ENCODE measurements around the gene LMF1.

Gene LMF1

GRCh38 chr16:907842-908241 is 62.9 kb downstream of the LMF1 start:
- H3K4me3 ChIP-seq (ENCODE audit: low read depth, low read length): no peak overlapping the region
- in situ Hi-C loops (cut with HindIII; ENCODE audit: low sequenced_read_pairs): no loop called here
- no peak for TF ChIP-seq CTCF (IDR thresholded peaks at IDR 0.05; ENCODE audit: low read depth, low read length)
- no peak for DNase-seq (ENCODE audit: low read depth, low spot score)

- H3K4me3 ChIP-seq (ENCODE audit: low read depth, low read length): no peak overlapping the region
- DNase-seq (ENCODE audit: low read depth, low spot score): no peak
- no peak for TF ChIP-seq CTCF (IDR thresholded peaks at IDR 0.05; ENCODE audit: low read depth, low read length)
- in situ Hi-C loops (cut with HindIII; ENCODE audit: low sequenced_read_pairs): no loop called here
These were observed 63.4 kb downstream of the LMF1 start for GRCh38 chr16:907361-907760.

- in situ Hi-C loops (cut with HindIII; ENCODE audit: low sequenced_read_pairs): no loop called here
- no peak for DNase-seq (ENCODE audit: low read depth, low spot score)
- no peak for TF ChIP-seq CTCF (IDR thresholded peaks at IDR 0.05; ENCODE audit: low read depth, low read length)
- no peak overlapping the region for H3K4me3 ChIP-seq (ENCODE audit: low read depth, low read length)
These were observed 64.5 kb downstream of the LMF1 start for GRCh38 chr16:906296-906695.

GRCh38 chr16:901715-902601 is 68.8 kb downstream of the LMF1 start:
- no peak for DNase-seq (ENCODE audit: low read depth, low spot score)
- no peak overlapping the region for H3K4me3 ChIP-seq (ENCODE audit: low read depth, low read length)
- in situ Hi-C loops (cut with HindIII; ENCODE audit: low sequenced_read_pairs): no loop called here
- TF ChIP-seq CTCF (IDR thresholded peaks at IDR 0.05; ENCODE audit: low read depth, low read length): no peak

- DNase-seq (ENCODE audit: low read depth, low spot score): no peak
- in situ Hi-C loops (cut with HindIII; ENCODE audit: low sequenced_read_pairs): no loop called here
- H3K4me3 ChIP-seq (ENCODE audit: low read depth, low read length): no peak overlapping the region
- TF ChIP-seq CTCF (IDR thresholded peaks at IDR 0.05; ENCODE audit: low read depth, low read length): no peak
These were observed 69.6 kb downstream of the LMF1 start for GRCh38 chr16:901149-901548.

GRCh38 chr16:900211-900610 is 70.6 kb downstream of the LMF1 start:
- in situ Hi-C loops (cut with HindIII; ENCODE audit: low sequenced_read_pairs): no loop called here
- TF ChIP-seq CTCF (IDR thresholded peaks at IDR 0.05; ENCODE audit: low read depth, low read length): no peak
- no peak for DNase-seq (ENCODE audit: low read depth, low spot score)
- no peak overlapping the region for H3K4me3 ChIP-seq (ENCODE audit: low read depth, low read length)

Data from astrocyte of the spinal cord (primary cell).